Psoas muscle (tissue), 8 donors: ENCODE results near the gene MZF1. TPM values are rescaled to one million over a fixed set of nuclear protein-coding genes. Genes with fewer than 3 reads are reported as not detected.

ENCODE experiments used
- ATAC-seq, 4 donors: fragments of 200-7000 bp; cut with Tn5 transposase; one replicate each; pipeline ENCODE4 v1.9.1; 2020; ENCODE audit warnings: moderate library complexity in 3 of 4, mild to moderate bottlenecking in 2 of 4
- DNase-seq, 2 donors: peaks; one replicate each; pipeline ENCODE4 v3.0.0-alpha.2; 2020
- H3K27ac ChIP-seq: fragments of 200-600 bp; one replicate; pipeline ENCODE4 v1.8.0; 2022
- H3K27me3 ChIP-seq, 3 donors: fragments of 200-600 bp in 1 of 3; one replicate each; pipeline versions ENCODE4 v1.6.1 to v1.8.0; 2013 to 2022; ENCODE audit warnings: low read length in 2 of 3, mild to moderate bottlenecking in 2 of 3, moderate library complexity in 1 of 3; ENCODE audit not compliant: insufficient read depth in 3 of 3
- H3K36me3 ChIP-seq, 2 donors: fragments of 200-600 bp in 1 of 2; one replicate each; pipeline versions ENCODE4 v1.6.1 to v1.8.0; 2013 to 2022; ENCODE audit warnings: low read depth in 1 of 2, mild to moderate bottlenecking in 1 of 2, moderate library complexity in 1 of 2; ENCODE audit not compliant: insufficient read depth in 1 of 2
- H3K4me1 ChIP-seq: fragments of 200-600 bp; one replicate; pipeline ENCODE4 v1.8.0; 2022
- H3K4me3 ChIP-seq: fragments of 200-600 bp; one replicate; pipeline ENCODE4 v1.8.0; 2022; ENCODE audit warnings: mild to moderate bottlenecking
- H3K9me3 ChIP-seq: fragments of 200-600 bp; one replicate; pipeline ENCODE4 v1.8.0; 2022
- WGBS, 3 donors: extraction: QIAGEN DNeasy Blood & Tissue Kit; methylation state at CpG; one replicate each; pipeline versions ENCODE4 v1.1.6 to v1.1.7; 2013; 5-methylcytosine and 5-hydroxymethylcytosine counted together
- intact Hi-C, 2 donors: fragments of 100-400 bp; cut with DNase I; formaldehyde crosslinking; loops; one replicate each; pipeline versions ENCODE4 v1.11.0 to v1.14.2; 2022
- polyA plus RNA-seq, 3 donors: library from polyadenylated mRNA; stranded (reverse); fragments of 200-250 nt; gene quantifications; one replicate each; pipeline ENCODE4 v1.2.3, GENCODE V29; 2013
- total RNA-seq, 4 donors: library from RNA; stranded (reverse); fragmentation: NEBNext Ultra II Directional in 2 of 4; extraction: Animal tissue kit (Norgen Biotek cat#: 25700) in 2 of 4; gene quantifications; one replicate each; pipeline versions ENCODE4 v1.2.1 to v1.2.4, GENCODE V29; 2021 to 2023
- TF ChIP-seq, protein P1 (sequence below): fragments of 200-600 bp; IDR thresholded peaks from one replicate; pipeline ENCODE4 v1.8.0; 2022; ENCODE audit warnings: antibody characterized with exemption
- donor health status: healthy with polysubstance abuse.
- donor health status: DM: no; HTN: no; CAD: no; lungs with moderate emphysema.
- donor health status: Bipolar disorder and iron deficiency.
- donor health status: healthy.
- donor health status: DM: yes; HTN: yes; CAD: no.
- donor health status: DM: no; HTN: no; CAD: no.
- donor health status: DM: no; HTN: no; CAD: no.
- donor health status: DM: yes; HTN: yes; CAD: no.

MZF1 gene
- total and polyA plus RNA-seq, 7 donors = 5.0 to 13.0 (median 9.3) TPM

DNA sequence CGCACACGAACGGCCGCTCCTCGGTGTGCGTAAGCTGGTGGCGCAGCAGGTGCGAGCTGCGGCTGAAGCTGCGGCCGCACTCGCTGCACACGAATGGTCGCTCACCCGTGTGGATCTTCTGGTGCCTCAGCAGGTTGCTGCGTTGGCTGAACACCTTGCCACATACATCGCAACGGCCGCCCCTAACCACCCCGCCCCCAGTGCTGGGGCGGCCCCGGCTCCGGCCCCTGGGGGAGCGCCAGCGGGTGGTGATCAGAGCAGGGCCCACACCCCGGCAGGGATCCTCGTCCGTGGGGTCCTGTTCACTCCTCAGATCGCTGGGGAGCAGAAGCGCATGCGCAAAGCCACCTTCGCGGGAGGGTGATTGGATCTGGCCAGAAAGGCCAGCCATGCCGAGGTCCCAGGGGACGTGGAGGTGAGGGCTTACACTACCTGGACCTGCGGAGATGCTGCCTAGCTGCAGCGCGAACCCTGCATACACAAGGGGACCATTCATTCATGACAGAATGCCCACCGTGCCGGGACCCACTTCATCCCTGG is 10.0 kb downstream of the MZF1 start:
- ATAC-seq = no peak
- DNase-seq = peak in 1 of 2 donors; percentile 75

DNA sequence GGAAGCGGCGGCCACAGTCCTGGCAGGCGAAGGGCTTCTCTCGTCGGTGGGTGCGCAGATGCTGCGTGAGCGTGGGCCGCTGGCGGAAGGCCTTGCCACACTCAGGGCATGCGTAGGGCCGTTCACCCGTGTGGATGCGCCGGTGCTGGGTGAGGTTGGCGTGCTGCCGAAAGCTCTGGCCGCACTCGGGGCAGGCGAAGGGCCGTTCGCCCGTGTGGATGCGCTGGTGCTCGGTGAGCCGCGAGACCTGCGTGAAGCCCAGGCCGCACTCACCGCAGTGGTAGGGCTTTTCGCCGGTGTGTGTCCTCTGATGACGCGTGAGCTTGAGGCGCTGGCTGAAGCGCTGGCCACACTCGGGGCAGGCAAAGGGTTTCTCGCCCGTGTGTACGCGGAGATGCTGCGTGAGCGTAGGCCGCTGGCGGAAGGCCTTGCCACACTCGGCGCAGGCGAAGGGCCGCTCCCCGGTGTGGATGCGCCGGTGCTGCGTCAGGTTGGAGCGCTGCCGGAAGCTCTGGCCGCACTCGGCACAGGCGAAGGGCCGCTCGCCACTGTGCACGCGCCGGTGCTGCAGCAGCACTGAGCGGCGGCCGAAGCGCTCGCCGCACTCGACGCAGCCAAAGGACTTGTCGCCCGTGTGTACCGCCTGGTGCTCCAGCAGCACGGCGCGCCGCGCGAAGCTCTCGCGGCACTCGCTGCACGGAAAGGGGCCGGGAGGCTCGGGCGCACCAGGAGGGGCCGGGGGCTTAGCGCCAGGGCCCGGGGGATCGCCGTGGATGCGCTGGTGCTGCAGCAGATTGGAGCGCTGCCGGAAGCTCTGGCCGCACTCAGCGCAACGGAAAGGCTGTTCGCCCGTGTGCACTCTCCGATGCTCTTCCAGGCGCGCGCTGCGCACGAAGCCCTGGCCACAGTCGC is 10.8 kb downstream of the MZF1 start:
- Histone ChIP-seq H3K36me3 (peaks cover 0 to 15% of the 10 kb centered on the region in 2 donors), H3K4me1 (peaks cover 39% of the 10 kb centered on the region), H3K9me3 (no peaks in the 10 kb centered on the region), H3K27me3 (no peaks in the 10 kb centered on the region), H3K27ac (peak overlapping the region; percentile 64), H3K4me3 (peak overlapping the region; percentile 63)
- intact Hi-C loops = no loop called here
- ATAC-seq (peak in 3 of 4 donors; percentile 4 to 26 (median 18)), DNase-seq (peak; percentile 57 to 80)
- TF ChIP-seq, protein P1, sequence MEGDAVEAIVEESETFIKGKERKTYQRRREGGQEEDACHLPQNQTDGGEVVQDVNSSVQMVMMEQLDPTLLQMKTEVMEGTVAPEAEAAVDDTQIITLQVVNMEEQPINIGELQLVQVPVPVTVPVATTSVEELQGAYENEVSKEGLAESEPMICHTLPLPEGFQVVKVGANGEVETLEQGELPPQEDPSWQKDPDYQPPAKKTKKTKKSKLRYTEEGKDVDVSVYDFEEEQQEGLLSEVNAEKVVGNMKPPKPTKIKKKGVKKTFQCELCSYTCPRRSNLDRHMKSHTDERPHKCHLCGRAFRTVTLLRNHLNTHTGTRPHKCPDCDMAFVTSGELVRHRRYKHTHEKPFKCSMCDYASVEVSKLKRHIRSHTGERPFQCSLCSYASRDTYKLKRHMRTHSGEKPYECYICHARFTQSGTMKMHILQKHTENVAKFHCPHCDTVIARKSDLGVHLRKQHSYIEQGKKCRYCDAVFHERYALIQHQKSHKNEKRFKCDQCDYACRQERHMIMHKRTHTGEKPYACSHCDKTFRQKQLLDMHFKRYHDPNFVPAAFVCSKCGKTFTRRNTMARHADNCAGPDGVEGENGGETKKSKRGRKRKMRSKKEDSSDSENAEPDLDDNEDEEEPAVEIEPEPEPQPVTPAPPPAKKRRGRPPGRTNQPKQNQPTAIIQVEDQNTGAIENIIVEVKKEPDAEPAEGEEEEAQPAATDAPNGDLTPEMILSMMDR = no peak
- 3 to 5% (median 4%) methylated on average over 91 to 107 of the region's 107 CpGs for WGBS, 3 donors

More for the DNA sequence above, 10.0 kb downstream of the MZF1 start:
- H3K9me3 ChIP-seq = no peaks in the 10 kb centered on the region
- TF ChIP-seq, protein P1 = no peak
- 3 to 6% (median 4%) methylated on average over 30 to 40 of the region's 40 CpGs for WGBS, 3 donors
- H3K4me3 ChIP-seq = peak overlapping the region; percentile 63
- peaks cover 39% of the 10 kb centered on the region for H3K4me1 ChIP-seq
- intact Hi-C loops = no loop called here
- H3K27ac ChIP-seq = peak overlapping the region; percentile 64
- peaks cover 0 to 19% of the 10 kb centered on the region in 2 donors for H3K36me3 ChIP-seq
- H3K27me3 ChIP-seq = no peaks in the 10 kb centered on the region

DNA sequence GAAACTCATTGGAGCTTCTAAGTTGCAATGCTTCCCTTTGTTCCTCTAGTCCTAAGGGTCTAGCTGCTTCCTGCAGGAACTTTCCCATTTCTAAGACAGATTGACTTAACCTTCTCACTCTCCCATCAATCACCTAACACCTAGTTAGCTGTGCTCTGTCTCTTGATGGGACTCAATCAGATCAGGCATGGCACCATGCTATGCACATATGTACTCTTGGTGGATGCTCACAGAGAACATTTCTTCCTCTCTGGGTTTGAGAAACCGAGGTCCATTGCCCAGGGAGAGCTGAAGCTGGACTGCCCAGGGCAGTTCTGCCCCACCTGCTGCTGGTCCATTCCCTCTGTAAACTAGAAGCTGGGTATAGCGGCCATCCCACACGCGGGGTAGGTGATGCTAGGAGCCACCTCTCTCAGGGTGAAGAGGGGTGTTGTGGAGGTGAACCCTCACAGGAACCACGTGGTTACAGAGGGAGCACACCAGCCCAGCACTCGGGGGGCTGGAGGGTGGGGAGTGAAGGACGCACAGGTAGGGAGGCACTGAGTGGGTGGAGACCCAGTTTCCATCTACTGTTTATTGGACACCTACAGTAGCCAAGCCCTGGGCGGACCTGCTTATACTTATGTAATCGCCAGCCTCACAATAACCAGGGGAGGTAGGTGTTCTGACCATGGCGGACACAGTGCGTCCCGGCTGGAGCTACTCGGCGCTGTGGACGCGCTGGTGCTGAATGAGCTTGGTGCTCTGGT is 11.6 kb downstream of the MZF1 start:
- Histone ChIP-seq H3K4me3 (peak overlapping the region; percentile 63), H3K4me1 (peaks cover 42% of the 10 kb centered on the region), H3K27ac (peak overlapping the region; percentile 64), H3K36me3 (peaks cover 0 to 12% of the 10 kb centered on the region in 2 donors), H3K9me3 (no peaks in the 10 kb centered on the region), H3K27me3 (no peaks in the 10 kb centered on the region)
- TF ChIP-seq, protein P1 = no peak
- intact Hi-C loops = no loop called here
- WGBS, 3 donors = 46 to 61% (median 46%) methylated on average over 16 of the region's 16 CpGs
- DNase-seq (peak in 1 of 2 donors; percentile 33), ATAC-seq (no peak)

DNA sequence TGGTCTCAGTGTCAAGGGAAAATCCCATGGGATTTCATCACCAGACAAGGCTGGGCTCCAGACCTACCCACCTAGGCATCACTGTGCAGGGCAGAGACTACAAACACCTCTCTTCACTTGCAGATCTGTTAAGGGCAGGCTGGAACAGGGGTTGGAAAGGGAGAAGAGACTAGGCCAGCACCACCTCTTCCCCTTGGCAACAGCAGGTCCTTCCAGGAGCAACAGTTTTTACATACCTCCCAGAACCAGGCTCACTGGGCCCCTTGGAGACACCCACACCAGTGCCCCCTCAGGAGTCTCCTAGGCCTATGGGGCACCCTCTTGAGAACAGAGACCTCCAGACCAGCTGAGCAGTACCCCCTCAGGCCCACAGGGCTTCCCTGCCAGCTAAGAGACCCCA is 12.2 kb downstream of the MZF1 start:
- Histone ChIP-seq H3K4me3 (no peak overlapping the region), H3K4me1 (peaks cover 49% of the 10 kb centered on the region), H3K9me3 (no peaks in the 10 kb centered on the region), H3K27ac (no peak overlapping the region), H3K27me3 (no peaks in the 10 kb centered on the region), H3K36me3 (peaks cover 0 to 12% of the 10 kb centered on the region in 2 donors)
- intact Hi-C loops = no loop called here
- ATAC-seq (no peak), DNase-seq (peak in 1 of 2 donors; percentile 32)
- TF ChIP-seq, protein P1 = no peak
